ENCODE measurements around the gene PTPRN2. TPM values are rescaled to one million over a fixed set of nuclear protein-coding genes. Genes with fewer than 3 reads are reported as not detected.

Gene PTPRN2
- total and polyA plus RNA-seq, 9 of the 15 experiments (the other 6 are each of a cell fraction or from before 2014, with no cell fraction given), result not detected

DNA sequence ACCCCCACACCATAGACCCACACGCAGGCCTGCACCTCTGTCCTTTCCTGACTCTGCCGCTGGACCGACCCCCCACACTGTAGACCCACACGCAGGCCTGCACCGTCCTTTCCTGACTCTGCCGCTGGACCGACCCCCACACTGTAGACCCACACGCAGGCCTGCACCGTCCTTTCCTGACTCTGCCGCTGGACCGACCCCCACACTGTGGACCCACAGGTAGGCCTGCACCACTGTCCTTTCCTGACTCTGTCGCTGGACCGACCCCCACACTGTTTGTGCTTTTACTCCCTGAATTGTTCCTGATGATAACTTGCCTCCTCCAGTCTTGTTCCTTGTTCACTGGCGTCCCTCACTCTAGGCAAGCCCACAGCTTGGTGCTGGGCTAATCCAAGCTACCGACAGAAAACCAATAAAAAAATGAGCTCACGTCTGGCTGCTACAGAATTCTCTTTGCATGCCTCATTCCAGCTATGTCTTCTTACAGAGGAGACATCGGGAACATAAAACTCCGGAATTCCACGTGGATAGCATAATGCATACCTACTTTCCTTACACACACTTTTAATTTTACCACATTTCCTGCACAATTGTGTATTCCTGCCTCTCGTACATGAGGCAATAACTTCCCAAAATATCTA is 494.3 kb downstream of the PTPRN2 start:
- Histone ChIP-seq H3K9me3 (replicated peaks; ENCODE audit: control insufficient read depth, insufficient read depth, low read depth, low read length) (no peaks in the 10 kb centered on the region), H3K27ac (ENCODE audit: extremely low read depth, low read depth, low read length) (no peak overlapping the region), H4K20me1 (replicated peaks; ENCODE audit: control insufficient read depth, insufficient read depth, low read length) (0 out of 2 replicates have a peak, but pooled peaks cover 4% of the 10 kb centered on the region), H3K4me2 (ENCODE audit: insufficient read depth, low read length) (no peak overlapping the region), H3K9me1 (ENCODE audit: control insufficient read depth, insufficient read depth, low read length) (peaks cover 3% of the 10 kb centered on the region), H3K36me3 (ENCODE audit: control insufficient read depth, insufficient read depth, low read length) (no peaks in the 10 kb centered on the region), H3K9ac (ENCODE audit: insufficient read depth in 1 of 2, low read depth in 2 of 2, low read length in 2 of 2) (no peak overlapping the region), H3K4me1 (replicated peaks in 1 of 2; ENCODE audit: control insufficient read depth in 2 of 2, insufficient read depth in 2 of 2, low read length in 2 of 2) (peaks cover 0 to 6% of the 10 kb centered on the region in 2 experiments; a peak in 1 of 5 replicates), H3K79me2 (ENCODE audit: control insufficient read depth, insufficient read depth, low read length) (no peaks in the 10 kb centered on the region), H3K4me3 (no peak overlapping the region), H2AFZ (ENCODE audit: low read depth, low read length) (no peak overlapping the region), H3K27me3 (ENCODE audit: control insufficient read depth in 2 of 2, insufficient read depth in 2 of 2, low read length in 2 of 2) (peaks cover 17 to 44% of the 10 kb centered on the region in 2 experiments; a peak in 4 of 5 replicates)
- no peak for DNase-seq (ENCODE audit: extremely low read depth in 1 of 4, low spot score in 3 of 4)
- ATAC-seq, result no peak
- in situ Hi-C loops (cut with MboI), result no loop called here
- POLR2A ChIA-PET, result interaction anchor here (0.7 to 1.2 kb wide), 3 partner anchors 13 to 419 kb away, joined by 3 read pairs; no protein-coding TSS in a partner anchor
- CTCF ChIA-PET (ENCODE audit: low intra/inter-chr PET ratio), result no interaction called here
- BruUV-seq (replicated peaks), result no TSS peak
- 1% methylated on average over 20 of the region's 20 CpGs for WGBS (ENCODE audit: insufficient coverage, low coverage, missing lambda C conversion rate)
- TF ChIP-seq NR2C2 (CRISPR knock-in tag; IDR thresholded peaks at IDR 0.05), result no peak
- TF ChIP-seq NR2C2 (tag; IDR thresholded peaks at IDR 0.05), result no peak
- TF ChIP-seq ZC3H11A (IDR thresholded peaks at IDR 0.05; ENCODE audit: low read depth, low read length), result no peak
- no peak for TF ChIP-seq SIN3B (IDR thresholded peaks at IDR 0.05; ENCODE audit: low read depth)
- TF ChIP-seq, protein P1, sequence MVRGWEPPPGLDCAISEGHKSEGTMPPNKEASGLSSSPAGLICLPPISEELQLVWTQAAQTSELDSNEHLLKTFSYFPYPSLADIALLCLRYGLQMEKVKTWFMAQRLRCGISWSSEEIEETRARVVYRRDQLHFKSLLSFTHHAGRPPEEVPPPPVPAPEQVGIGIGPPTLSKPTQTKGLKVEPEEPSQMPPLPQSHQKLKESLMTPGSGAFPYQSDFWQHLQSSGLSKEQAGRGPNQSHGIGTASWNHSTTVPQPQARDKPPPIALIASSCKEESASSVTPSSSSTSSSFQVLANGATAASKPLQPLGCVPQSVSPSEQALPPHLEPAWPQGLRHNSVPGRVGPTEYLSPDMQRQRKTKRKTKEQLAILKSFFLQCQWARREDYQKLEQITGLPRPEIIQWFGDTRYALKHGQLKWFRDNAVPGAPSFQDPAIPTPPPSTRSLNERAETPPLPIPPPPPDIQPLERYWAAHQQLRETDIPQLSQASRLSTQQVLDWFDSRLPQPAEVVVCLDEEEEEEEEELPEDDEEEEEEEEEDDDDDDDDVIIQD (CRISPR knock-in tag; IDR thresholded peaks at IDR 0.05), result no peak
- intact Hi-C loops (cut with micrococcal nuclease), result no loop called here
- no peak for FAIRE-seq
